Myometrial cell (primary cell): Measurements from ENCODE around the gene ATF7. TPM values are rescaled to one million over a fixed set of nuclear protein-coding genes. Genes with fewer than 3 reads are reported as not detected.

Source experiments
- total RNA-seq: library from RNA; depleted of rRNA; stranded (reverse); fragments of >200 nt; gene quantifications from 2 replicates; pipeline ENCODE4 v1.2.3, GENCODE V29; 2015

The ATF7 gene
- 9.2 and 9.7 TPM in 2 replicates for total RNA-seq

DNA sequence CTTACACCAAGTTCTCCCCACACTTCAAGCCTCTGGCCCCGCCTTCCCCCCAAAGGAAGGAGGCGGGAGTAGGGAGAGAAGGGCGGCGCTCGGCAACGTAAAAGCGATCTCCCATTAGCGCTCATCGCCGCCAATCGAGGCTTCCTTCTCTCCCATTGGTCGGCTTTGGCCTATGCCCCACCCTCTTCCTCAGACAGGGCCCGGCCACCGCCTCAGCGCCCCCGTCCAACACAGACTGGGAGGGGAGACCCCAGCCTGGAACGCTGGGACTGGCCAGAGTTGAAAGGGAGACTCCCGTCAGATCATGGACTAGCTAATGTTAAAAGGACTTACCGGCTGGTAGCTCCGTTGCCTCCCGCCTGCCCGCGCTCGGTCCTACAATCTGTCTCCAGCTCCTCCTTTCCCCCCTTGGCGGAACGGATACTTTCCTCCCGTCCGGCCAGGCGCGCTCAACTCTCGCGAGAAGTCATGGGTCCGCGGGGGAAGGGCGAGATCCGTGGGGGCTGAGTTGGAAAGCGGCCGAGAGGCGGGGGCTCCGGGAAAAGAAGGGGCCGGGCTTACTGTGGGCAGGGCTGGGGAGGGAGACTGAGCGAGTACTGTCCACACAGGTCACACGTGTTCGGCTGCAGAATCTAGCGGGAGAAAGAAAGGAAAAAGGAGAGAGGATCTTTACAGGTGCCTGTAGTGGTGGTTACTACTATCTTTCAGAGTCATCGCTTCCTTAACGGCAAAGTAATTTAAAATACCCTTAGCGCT lies at the start of gene ATF7:
Gene ATF7, minus strand, starts transcription at position 437 of the 756 bp plus-strand sequence. CDS start 25,382 bp downstream, outside the sequence.

DNA sequence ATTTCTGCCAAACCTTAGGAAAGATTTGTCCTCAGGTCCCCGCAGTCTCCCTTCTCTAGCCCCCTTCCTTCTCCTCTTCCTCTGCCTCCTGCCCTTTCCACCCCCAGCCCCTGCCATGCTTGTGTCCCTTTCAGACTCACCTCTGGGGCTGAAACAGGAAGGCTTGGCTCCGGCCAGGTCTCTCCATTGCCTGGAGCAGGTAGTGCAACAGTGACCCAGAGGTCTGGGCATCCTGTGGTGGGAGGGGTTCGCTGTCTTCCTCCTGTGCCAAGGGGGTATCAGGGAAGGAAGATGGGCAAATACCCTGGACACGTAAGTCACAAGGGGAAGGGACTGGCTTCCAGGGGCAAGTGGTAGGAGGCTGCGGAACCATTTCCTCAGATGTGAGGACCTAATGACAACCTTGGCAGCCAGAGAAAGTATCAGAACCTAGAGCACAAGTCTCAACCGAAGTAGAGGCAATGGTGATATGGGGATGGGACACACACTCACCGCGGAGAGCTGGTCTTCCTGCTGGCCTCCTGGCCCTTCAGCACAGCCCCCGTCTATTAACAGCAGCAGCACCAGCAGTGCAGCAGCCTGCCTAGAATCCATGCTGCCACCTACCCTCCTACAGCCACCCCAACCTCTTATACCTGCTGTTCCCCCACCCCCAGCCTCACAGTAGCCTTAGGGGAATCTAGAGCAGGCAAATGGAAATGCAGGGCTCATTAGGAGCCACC lies 119.1 kb downstream of the ATF7 start, which contains the start of gene NPFF:
Gene NPFF, minus strand, starts transcription at position 604 of the 722 bp plus-strand sequence. Its CDS starts 10 bp downstream, at position 594.

DNA sequence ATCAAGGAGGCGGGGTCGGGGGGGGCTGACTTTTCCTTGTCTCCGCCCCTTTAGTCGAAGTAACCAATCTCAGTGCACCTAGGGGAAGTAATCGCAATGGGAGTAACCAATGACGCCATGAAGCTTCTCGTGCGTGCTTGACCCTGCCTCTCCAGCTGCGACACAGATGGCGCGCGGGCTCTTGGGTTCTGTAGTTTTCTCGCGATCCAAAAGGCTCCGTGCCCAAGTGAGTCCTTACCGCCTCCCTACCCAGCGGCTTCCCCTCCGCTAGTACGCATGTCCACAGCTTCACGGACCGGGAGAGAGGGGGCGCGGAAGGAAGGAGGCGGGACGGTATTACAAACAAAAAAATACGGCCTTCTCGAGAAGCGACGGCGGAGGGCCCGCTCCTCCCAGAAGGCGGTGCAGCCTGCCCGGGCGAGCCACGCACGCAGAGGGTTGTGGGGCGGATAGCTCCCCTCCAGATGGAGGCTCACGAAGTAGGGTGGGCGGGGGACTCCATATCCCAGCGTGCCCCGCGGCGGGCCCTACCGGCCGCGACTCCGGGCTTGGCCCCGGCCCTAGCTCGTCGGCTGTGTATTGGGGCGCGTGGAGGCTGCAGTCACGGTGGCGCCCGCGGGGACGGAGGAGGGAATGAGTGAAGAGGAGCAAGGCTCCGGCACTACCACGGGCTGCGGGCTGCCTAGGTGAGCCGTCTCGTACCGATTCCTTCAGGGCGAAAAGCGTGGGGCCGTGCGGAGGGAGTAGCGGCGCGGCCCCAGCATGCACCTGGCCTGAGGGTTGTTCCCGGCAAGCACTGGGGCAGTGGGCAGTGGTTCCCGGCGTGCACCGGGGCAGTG lies 125.2 kb downstream of the ATF7 start, which contains the start of gene TARBP2:
Gene TARBP2, plus strand, starts transcription at position 508 of the 839 bp plus-strand sequence. Its CDS starts 126 bp downstream, at position 634.

DNA sequence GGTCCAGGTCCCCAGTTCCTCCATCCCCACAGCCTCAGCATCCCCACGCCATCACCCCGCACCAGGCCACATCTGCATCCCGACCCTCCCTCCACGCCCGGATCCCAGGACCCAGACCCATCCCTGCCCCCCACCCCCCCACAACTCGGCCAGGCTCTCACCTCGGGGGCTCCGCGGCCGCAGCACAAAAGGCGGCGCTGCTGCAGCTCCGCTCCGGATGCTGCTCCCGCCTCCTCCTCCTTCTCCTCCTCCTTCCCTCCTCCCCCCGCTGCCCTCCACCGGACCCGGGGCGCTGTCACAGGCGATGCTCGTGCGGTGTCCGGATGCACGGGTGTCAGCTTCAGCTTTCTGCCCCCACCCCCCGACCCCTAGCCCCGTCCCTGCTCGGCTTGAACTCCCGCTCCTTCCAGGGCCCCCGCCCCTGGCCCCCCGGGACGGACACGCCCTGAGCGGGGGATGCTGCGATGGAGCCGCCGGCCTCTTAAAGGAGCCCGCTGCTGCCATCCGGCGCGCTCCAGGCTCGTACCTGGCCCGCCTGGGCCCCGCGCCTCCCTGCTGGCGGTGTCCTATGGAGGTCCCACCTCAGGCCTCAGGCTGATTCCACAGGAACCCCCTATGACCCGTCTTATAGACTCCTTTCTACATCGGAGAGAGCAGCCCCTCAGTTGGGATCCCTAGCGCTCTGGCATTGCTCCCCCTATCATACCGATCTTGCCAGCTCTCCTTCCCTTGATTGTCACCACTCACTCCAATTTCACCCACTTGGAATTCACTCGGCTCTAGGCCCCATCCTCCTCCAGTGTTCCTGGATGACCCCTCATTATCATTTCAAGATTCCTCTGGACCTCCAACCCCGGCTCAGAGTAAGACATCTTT lies 126.7 kb downstream of the ATF7 start, which contains the start of gene MAP3K12:
Gene MAP3K12, minus strand, starts transcription at position 193 of the 876 bp plus-strand sequence. CDS start 12,067 bp downstream, outside the sequence.

Other genes starting within 250 kb of the ATF7 start
- 42.7 and 46.1 TPM in 2 replicates for gene SP1, start 246.2 kb downstream of the ATF7 start, total RNA-seq
- not detected in 2 replicates for gene AMHR2, start 202.5 kb downstream of the ATF7 start, total RNA-seq
- 109 and 110 TPM in 2 replicates for gene PRR13, start 184.6 kb downstream of the ATF7 start, total RNA-seq
- 172 and 186 TPM in 2 replicates for gene PCBP2, start 174.3 kb downstream of the ATF7 start, total RNA-seq
- 32.0 and 32.8 TPM in 2 replicates for gene MAP3K12, start 126.9 kb downstream of the ATF7 start, total RNA-seq
- 49.3 and 60.5 TPM in 2 replicates for gene TARBP2, start 125.1 kb downstream of the ATF7 start, total RNA-seq
- not detected in 2 replicates for gene NPFF, start 118.9 kb downstream of the ATF7 start, total RNA-seq
- 498 and 577 TPM in 2 replicates for gene ATP5MC2, start 49.7 kb upstream of the ATF7 start, total RNA-seq
- gene CALCOCO1, start 101.1 kb upstream of the ATF7 start, total RNA-seq, result 68.6 and 78.7 TPM in 2 replicates
- not detected in 2 replicates for gene CISTR, start 125.6 kb upstream of the ATF7 start, total RNA-seq